T-helper 1 cell treated with Interleukin-12 subunit alpha and Interleukin-12 subunit beta and Interleukin-4 antibody, amounts not matched to agents 30 μg/mL and 1 μg/mL, for 36 hours (primary cell): ENCODE measurements around the gene SGPL1.
"Not testable (repeated sequence)": the region's sequence is repeated elsewhere in the genome, so short reads cannot be mapped to it uniquely, and the experiment has no call there.

Experiments used
- H3K27ac Mint-ChIP-seq: one replicate; pipeline ENCODE4 v1.8.0; 2021; ENCODE audit warnings: mild to moderate bottlenecking, mixed read lengths
- H3K27me3 Mint-ChIP-seq: one replicate; pipeline ENCODE4 v1.8.0; 2021; ENCODE audit warnings: low read depth, mixed read lengths
- H3K36me3 Mint-ChIP-seq: one replicate; pipeline ENCODE4 v1.8.0; 2021; ENCODE audit warnings: low read depth, mixed read lengths
- H3K4me1 Mint-ChIP-seq: one replicate; pipeline ENCODE4 v1.8.0; 2021; ENCODE audit warnings: low read depth, mixed read lengths
- H3K4me3 Mint-ChIP-seq: one replicate; pipeline ENCODE4 v1.8.0; 2021; ENCODE audit warnings: mild to moderate bottlenecking, moderate library complexity, mixed read lengths
- H3K9me3 Mint-ChIP-seq: one replicate; pipeline ENCODE4 v1.8.0; 2021; ENCODE audit warnings: mixed read lengths

Gene SGPL1

GRCh38 chr10:70853457-70853856 is 37.7 kb downstream of the SGPL1 start:
- Mint-ChIP-seq H3K4me1 (peaks cover 4% of the 10 kb centered on the region), H3K36me3 (peaks cover 1% of the 10 kb centered on the region), H3K27me3 (no peaks in the 10 kb centered on the region), H3K9me3 (no peaks in the 10 kb centered on the region), H3K4me3 (no peak overlapping the region), H3K27ac (no peak overlapping the region)

- H3K27me3 Mint-ChIP-seq = no peaks in the 10 kb centered on the region
- H3K27ac Mint-ChIP-seq = no peak overlapping the region
- H3K36me3 Mint-ChIP-seq = peaks cover 8% of the 10 kb centered on the region
- H3K9me3 Mint-ChIP-seq = no peaks in the 10 kb centered on the region
- H3K4me3 Mint-ChIP-seq = no peak overlapping the region
- H3K4me1 Mint-ChIP-seq = peaks cover 2% of the 10 kb centered on the region
Observed at GRCh38 chr10:70856454-70856853, 40.7 kb downstream of the SGPL1 start.

- H3K4me3 Mint-ChIP-seq = no peak overlapping the region
- H3K9me3 Mint-ChIP-seq = no peaks in the 10 kb centered on the region
- H3K4me1 Mint-ChIP-seq = peaks cover 6% of the 10 kb centered on the region
- no peaks in the 10 kb centered on the region for H3K27me3 Mint-ChIP-seq
- no peak overlapping the region for H3K27ac Mint-ChIP-seq
- peaks cover 8% of the 10 kb centered on the region for H3K36me3 Mint-ChIP-seq
Observed at GRCh38 chr10:70858759-70859158, 43.0 kb downstream of the SGPL1 start.

GRCh38 chr10:70861495-70862197 is 45.9 kb downstream of the SGPL1 start:
- H3K27me3 Mint-ChIP-seq, H3K36me3 Mint-ChIP-seq, H3K4me3 Mint-ChIP-seq, H3K4me1 Mint-ChIP-seq, H3K27ac Mint-ChIP-seq, H3K9me3 Mint-ChIP-seq: not testable (repeated sequence)

GRCh38 chr10:70863470-70864160 is 47.9 kb downstream of the SGPL1 start:
- H3K9me3 Mint-ChIP-seq = no peaks in the 10 kb centered on the region
- peaks cover 8% of the 10 kb centered on the region for H3K36me3 Mint-ChIP-seq
- no peak overlapping the region for H3K4me3 Mint-ChIP-seq
- H3K4me1 Mint-ChIP-seq = peaks cover 9% of the 10 kb centered on the region
- no peaks in the 10 kb centered on the region for H3K27me3 Mint-ChIP-seq
- no peak overlapping the region for H3K27ac Mint-ChIP-seq

- Mint-ChIP-seq H3K27me3 (no peaks in the 10 kb centered on the region), H3K27ac (no peak overlapping the region), H3K9me3 (no peaks in the 10 kb centered on the region), H3K4me1 (peaks cover 9% of the 10 kb centered on the region), H3K36me3 (peaks cover 3% of the 10 kb centered on the region), H3K4me3 (no peak overlapping the region)
Observed at GRCh38 chr10:70864935-70865334, 49.2 kb downstream of the SGPL1 start.

- H3K36me3 Mint-ChIP-seq = no peaks in the 10 kb centered on the region
- peaks cover 9% of the 10 kb centered on the region for H3K4me1 Mint-ChIP-seq
- H3K9me3 Mint-ChIP-seq = no peaks in the 10 kb centered on the region
- H3K27me3 Mint-ChIP-seq = no peaks in the 10 kb centered on the region
- H3K27ac Mint-ChIP-seq = no peak overlapping the region
- no peak overlapping the region for H3K4me3 Mint-ChIP-seq
Observed at GRCh38 chr10:70866424-70866823, 50.7 kb downstream of the SGPL1 start.

GRCh38 chr10:70872291-70872690 is 56.5 kb downstream of the SGPL1 start:
- Mint-ChIP-seq H3K4me3 (no peak overlapping the region), H3K36me3 (peaks cover 2% of the 10 kb centered on the region), H3K27ac (no peak overlapping the region), H3K9me3 (no peaks in the 10 kb centered on the region), H3K27me3 (no peaks in the 10 kb centered on the region), H3K4me1 (no peaks in the 10 kb centered on the region)

- no peaks in the 10 kb centered on the region for H3K4me1 Mint-ChIP-seq
- peaks cover 2% of the 10 kb centered on the region for H3K36me3 Mint-ChIP-seq
- no peak overlapping the region for H3K4me3 Mint-ChIP-seq
- H3K27ac Mint-ChIP-seq = no peak overlapping the region
- H3K9me3 Mint-ChIP-seq = no peaks in the 10 kb centered on the region
- H3K27me3 Mint-ChIP-seq = no peaks in the 10 kb centered on the region
Observed at GRCh38 chr10:70874061-70874460, 58.3 kb downstream of the SGPL1 start.

GRCh38 chr10:70879207-70879606 is 63.5 kb downstream of the SGPL1 start:
- Mint-ChIP-seq H3K27ac (no peak overlapping the region), H3K27me3 (no peaks in the 10 kb centered on the region), H3K4me1 (peaks cover 4% of the 10 kb centered on the region), H3K36me3 (peaks cover 6% of the 10 kb centered on the region), H3K4me3 (no peak overlapping the region), H3K9me3 (no peaks in the 10 kb centered on the region)

GRCh38 chr10:70880077-70880534 is 64.4 kb downstream of the SGPL1 start:
- Mint-ChIP-seq H3K27ac (no peak overlapping the region), H3K36me3 (peaks cover 9% of the 10 kb centered on the region), H3K4me1 (peaks cover 4% of the 10 kb centered on the region), H3K4me3 (no peak overlapping the region), H3K27me3 (no peaks in the 10 kb centered on the region), H3K9me3 (no peaks in the 10 kb centered on the region)

GRCh38 chr10:70884741-70885140 is 69.0 kb downstream of the SGPL1 start:
- no peak overlapping the region for H3K4me3 Mint-ChIP-seq
- no peak overlapping the region for H3K27ac Mint-ChIP-seq
- H3K4me1 Mint-ChIP-seq = peaks cover 13% of the 10 kb centered on the region
- H3K36me3 Mint-ChIP-seq = peaks cover 9% of the 10 kb centered on the region
- no peaks in the 10 kb centered on the region for H3K9me3 Mint-ChIP-seq
- no peaks in the 10 kb centered on the region for H3K27me3 Mint-ChIP-seq

GRCh38 chr10:70885481-70885880 is 69.7 kb downstream of the SGPL1 start:
- H3K27me3 Mint-ChIP-seq = no peaks in the 10 kb centered on the region
- peaks cover 12% of the 10 kb centered on the region for H3K4me1 Mint-ChIP-seq
- no peak overlapping the region for H3K27ac Mint-ChIP-seq
- H3K4me3 Mint-ChIP-seq = no peak overlapping the region
- H3K36me3 Mint-ChIP-seq = peaks cover 7% of the 10 kb centered on the region
- no peaks in the 10 kb centered on the region for H3K9me3 Mint-ChIP-seq

- Mint-ChIP-seq H3K4me1 (peaks cover 12% of the 10 kb centered on the region), H3K27ac (no peak overlapping the region), H3K36me3 (peaks cover 7% of the 10 kb centered on the region), H3K27me3 (no peaks in the 10 kb centered on the region), H3K4me3 (no peak overlapping the region), H3K9me3 (no peaks in the 10 kb centered on the region)
Observed at GRCh38 chr10:70885931-70886903, 70.5 kb downstream of the SGPL1 start.
